K562 (cell line): ENCODE measurements around the gene SLC30A10. TPM values are rescaled to one million over a fixed set of nuclear protein-coding genes. Genes with fewer than 3 reads are reported as not detected.
"Not testable (repeated sequence)": the region's sequence is repeated elsewhere in the genome, so short reads cannot be mapped to it uniquely, and the experiment has no call there.

Source experiments
- ATAC-seq: fragments of 200-7000 bp; cut with Tn5 transposase; 3 replicates; pipeline ENCODE4 v1.9.1; 2020; ENCODE audit warnings: moderate library complexity
- BruUV-seq: library from RNA; stranded (reverse); fragments of 400-500 nt; replicated peaks from 2 replicates; lab custom pipeline; 2021; lab: Mats Ljungman, UMichigan
- CTCF ChIA-PET: fragments of 300-600 bp; formaldehyde crosslinking; extraction: SDS; loops from one replicate; lab custom pipeline; 2021; ENCODE audit warnings: low intra/inter-chr PET ratio; lab: Yijun Ruan, JAX
- POLR2A ChIA-PET: fragments of 300-600, 350-650 bp; sonication (Branson Sonifier 250); formaldehyde crosslinking; extraction: SDS; loops from one replicate; lab custom pipeline; 2021; ENCODE audit warnings: antibody characterized with exemption, inconsistent platforms; lab: Yijun Ruan, JAX
- DNase-seq, 4 experiments: peaks; one replicate each; pipeline versions ENCODE4 v3.0.0 to v3.0.0-alpha.2; 2011 to 2018; ENCODE audit warnings: low spot score in 3 of 4, mixed read lengths in 3 of 4; ENCODE audit errors: extremely low read depth in 1 of 4
- FAIRE-seq: peaks from 2 replicates; lab custom pipeline; 2011; peaks lifted over from hg19 to GRCh38; lab: Jason Lieb, UNC
- H2AFZ ChIP-seq: 2 replicates; pipeline ENCODE4 v1.6.0; 2011; ENCODE audit warnings: low read depth, low read length, control low read depth, inconsistent platforms
- H3K27ac ChIP-seq: fragments of 200-600 bp; 3 replicates; pipeline ENCODE4 v1.8.0; 2011; ENCODE audit warnings: low read depth, mild to moderate bottlenecking, control low read depth, inconsistent platforms, low read length, moderate library complexity, mixed read lengths; ENCODE audit errors: extremely low read depth
- H3K27me3 ChIP-seq, 2 experiments: fragments of 300-600 bp in 1 of 2; 2 replicates in 1 of 2; 3 replicates in 1 of 2; pipeline versions ENCODE4 v1.6.0 to v1.8.0; 2011; ENCODE audit warnings: inconsistent platforms in 2 of 2, low read length in 2 of 2, mild to moderate bottlenecking in 1 of 2, mixed read lengths in 1 of 2, moderate library complexity in 1 of 2; ENCODE audit not compliant: control insufficient read depth in 2 of 2, insufficient read depth in 2 of 2
- H3K36me3 ChIP-seq: fragments of 300-600 bp; 3 replicates; pipeline ENCODE4 v1.8.0; 2011; ENCODE audit warnings: mild to moderate bottlenecking, low read length, inconsistent platforms; ENCODE audit not compliant: control insufficient read depth, insufficient read depth
- H3K4me1 ChIP-seq, 2 experiments: fragments of 200-600 bp in 1 of 2; replicated peaks in 1 of 2; 2 replicates in 1 of 2; 3 replicates in 1 of 2; pipeline versions ENCODE4 v1.5.1 to v1.8.0; 2011; ENCODE audit warnings: inconsistent platforms in 2 of 2, low read length in 2 of 2, mild to moderate bottlenecking in 1 of 2, mixed read lengths in 1 of 2, moderate library complexity in 1 of 2; ENCODE audit not compliant: control insufficient read depth in 2 of 2, insufficient read depth in 2 of 2
- H3K4me2 ChIP-seq: 2 replicates; pipeline ENCODE4 v1.6.1; 2011; ENCODE audit warnings: low read length, control low read depth, inconsistent platforms, mixed read lengths; ENCODE audit not compliant: insufficient read depth
- H3K4me3 ChIP-seq: fragments of 200-600 bp; sonication (generic), shearing (Covaris generic); 2 replicates; pipeline ENCODE4 v1.5.1; 2016; ENCODE audit warnings: control low read depth, inconsistent platforms
- H3K79me2 ChIP-seq: fragments of 200-600 bp; 3 replicates; pipeline ENCODE4 v1.8.0; 2011; ENCODE audit warnings: low read length, inconsistent platforms; ENCODE audit not compliant: control insufficient read depth, insufficient read depth
- H3K9ac ChIP-seq, 2 experiments: 2 replicates each; pipeline versions ENCODE4 v1.6.0 to v1.6.1; 2011; ENCODE audit warnings: low read depth in 2 of 2, low read length in 2 of 2, control low read depth in 1 of 2, inconsistent platforms in 1 of 2, mild to moderate bottlenecking in 1 of 2, mixed read lengths in 1 of 2; ENCODE audit not compliant: insufficient read depth in 1 of 2
- H3K9me1 ChIP-seq: one replicate; pipeline ENCODE4 v1.6.0; 2011; ENCODE audit warnings: inconsistent platforms, mild to moderate bottlenecking, low read length, moderate library complexity; ENCODE audit not compliant: control insufficient read depth, insufficient read depth
- H3K9me3 ChIP-seq: replicated peaks from 2 replicates; pipeline ENCODE4 v1.5.1; 2011; ENCODE audit warnings: low read depth, low read length, inconsistent platforms; ENCODE audit not compliant: control insufficient read depth, insufficient read depth
- H4K20me1 ChIP-seq: replicated peaks from 2 replicates; pipeline ENCODE4 v1.6.1; 2011; ENCODE audit warnings: low read length, inconsistent platforms, mixed read lengths; ENCODE audit not compliant: control insufficient read depth, insufficient read depth
- BCOR ChIP-seq: fragments of 450-650 bp; IDR thresholded peaks from 2 replicates; pipeline ENCODE4 v1.6.1; 2016
- TRIM24 ChIP-seq, 2 experiments: fragments of 450-650 bp; IDR thresholded peaks; 2 replicates each; pipeline ENCODE4 v1.6.1; 2016
- TRIM28 ChIP-seq: fragments of 450-650 bp; IDR thresholded peaks from 2 replicates; pipeline ENCODE4 v1.6.1; 2017
- ZNF146 ChIP-seq: IDR thresholded peaks from one replicate; pipeline ENCODE4 v1.6.1; 2018; ENCODE audit warnings: missing compliant biosample characterization; ENCODE audit not compliant: unreplicated experiment
- ZNF184 ChIP-seq: sonication (generic); formaldehyde crosslinking; IDR thresholded peaks from 2 replicates; pipeline ENCODE4 v1.5.0; 2020; ENCODE audit warnings: missing genetic modification reagents
- WGBS: fragments of 100-300 bp; shearing (Covaris generic); methylation state at CpG from one replicate; pipeline ENCODE4 v1.1.6; 2016; ENCODE audit warnings: low coverage, mixed read lengths; ENCODE audit not compliant: insufficient coverage; ENCODE audit errors: missing lambda C conversion rate; 5-methylcytosine and 5-hydroxymethylcytosine counted together
- in situ Hi-C: fragments of 300-500 bp; cut with MboI; formaldehyde crosslinking; loops from 4 replicates; pipeline ENCODE4 v1.15.0; 2018; ENCODE audit warnings: inconsistent platforms, mixed read lengths
- intact Hi-C: fragments of 100-400 bp; cut with micrococcal nuclease; formaldehyde crosslinking; loops from 2 replicates; pipeline ENCODE4 v1.14.2; 2022
- polyA plus RNA-seq, 8 experiments: library from polyadenylated mRNA; depleted of rRNA in 4 of 8; stranded (reverse) in 5 of 8; unstranded in 3 of 8; fragments of >200 nt; fragmentation: Nextera tagmentation in 2 of 8; fragmentation: Illumina TruSeq in 1 of 8; extraction: Ambion mirVana in 2 of 8; extraction: Trizol in 1 of 8; gene quantifications; 2 replicates each; pipeline versions ENCODE4 v1.2.1 to v1.2.3, GENCODE V29; 2011 to 2014; ENCODE audit warnings: inconsistent platforms in 1 of 8, missing spikeins in 1 of 8
- total RNA-seq, 7 experiments: library from RNA; depleted of rRNA in 6 of 7; stranded (reverse); fragments of >200 nt in 6 of 7; fragmentation: Illumina TruSeq in 2 of 7; extraction: Trizol in 2 of 7; gene quantifications; 2 replicates each; pipeline versions ENCODE4 v1.2.1 to v1.2.3, GENCODE V29; 2011 to 2021; ENCODE audit warnings: low replicate concordance in 1 of 7
- TF ChIP-seq, protein P1 (sequence below): IDR thresholded peaks from 2 replicates; pipeline ENCODE4 v1.6.1; 2011; ENCODE audit not compliant: insufficient read length; ENCODE audit errors: extremely low read depth
- TF ChIP-seq, protein P2 (sequence below), 2 experiments: fragments of 450-650 bp; IDR thresholded peaks; 2 replicates each; pipeline ENCODE4 v1.6.1; 2018; ENCODE audit warnings: mild to moderate bottlenecking in 2 of 2, low read depth in 1 of 2; ENCODE audit not compliant: partially characterized antibody in 2 of 2

The SLC30A10 gene
- total and polyA plus RNA-seq, 9 of the 15 experiments (the other 6 are each of a cell fraction or from before 2014, with no cell fraction given) = 2.6 to 11.3 (median 7.1) TPM

DNA sequence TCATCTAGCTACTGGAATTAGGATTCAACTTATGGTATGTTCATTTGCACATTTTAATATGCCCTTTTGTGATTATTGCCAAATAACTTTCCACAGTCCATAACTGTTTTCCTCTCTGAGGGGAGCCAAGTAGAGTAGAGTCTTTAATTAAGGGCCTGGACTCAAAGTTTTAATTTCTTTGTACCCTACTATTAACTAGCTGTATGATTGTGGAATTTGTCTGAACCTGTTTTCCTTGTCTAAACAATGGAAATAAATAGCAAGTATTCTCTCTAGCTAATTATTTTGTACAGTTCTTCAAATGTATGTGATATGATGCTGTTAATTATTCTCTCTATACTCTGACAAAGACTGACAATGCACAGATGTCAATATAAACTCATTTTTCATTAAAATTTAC is 24.0 kb upstream of the SLC30A10 start (continued):
- TF ChIP-seq, protein P1, sequence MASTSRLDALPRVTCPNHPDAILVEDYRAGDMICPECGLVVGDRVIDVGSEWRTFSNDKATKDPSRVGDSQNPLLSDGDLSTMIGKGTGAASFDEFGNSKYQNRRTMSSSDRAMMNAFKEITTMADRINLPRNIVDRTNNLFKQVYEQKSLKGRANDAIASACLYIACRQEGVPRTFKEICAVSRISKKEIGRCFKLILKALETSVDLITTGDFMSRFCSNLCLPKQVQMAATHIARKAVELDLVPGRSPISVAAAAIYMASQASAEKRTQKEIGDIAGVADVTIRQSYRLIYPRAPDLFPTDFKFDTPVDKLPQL = no peak

DNA sequence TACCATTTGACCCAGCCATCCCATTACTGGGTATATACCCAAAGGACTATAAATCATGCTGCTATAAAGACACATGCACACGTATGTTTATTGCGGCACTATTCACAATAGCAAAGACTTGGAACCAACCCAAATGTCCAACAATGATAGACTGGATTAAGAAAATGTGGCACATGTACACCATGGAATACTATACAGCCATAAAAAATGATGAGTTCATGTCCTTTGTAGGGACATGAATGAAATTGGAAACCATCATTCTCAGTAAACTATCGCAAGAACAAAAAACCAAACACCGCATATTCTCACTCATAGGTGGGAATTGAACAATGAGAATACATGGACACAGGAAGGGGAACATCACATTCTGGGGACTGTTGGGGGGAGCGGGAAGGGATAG is 20.9 kb upstream of the SLC30A10 start:
- not testable (repeated sequence) for H4K20me1 ChIP-seq, H3K27ac ChIP-seq, H3K9me3 ChIP-seq, H3K9me1 ChIP-seq, H2AFZ ChIP-seq, H3K4me2 ChIP-seq
- WGBS = 57% methylated on average over 2 of the region's 5 CpGs
- peak; percentile 59 for TF ChIP-seq ZNF146
- peak; percentile 50; the same call in 1 of the 2 replicates for TF ChIP-seq BCOR
- TF ChIP-seq, all 486 proteins: peak for 2; not testable (repeated sequence) for 484
- intact Hi-C loops, H3K36me3 ChIP-seq, H3K9ac ChIP-seq, CTCF ChIA-PET, H3K79me2 ChIP-seq, H3K4me3 ChIP-seq, DNase-seq, POLR2A ChIA-PET, H3K4me1 ChIP-seq, H3K27me3 ChIP-seq, ATAC-seq, BruUV-seq, FAIRE-seq, in situ Hi-C loops: not testable (repeated sequence)

DNA sequence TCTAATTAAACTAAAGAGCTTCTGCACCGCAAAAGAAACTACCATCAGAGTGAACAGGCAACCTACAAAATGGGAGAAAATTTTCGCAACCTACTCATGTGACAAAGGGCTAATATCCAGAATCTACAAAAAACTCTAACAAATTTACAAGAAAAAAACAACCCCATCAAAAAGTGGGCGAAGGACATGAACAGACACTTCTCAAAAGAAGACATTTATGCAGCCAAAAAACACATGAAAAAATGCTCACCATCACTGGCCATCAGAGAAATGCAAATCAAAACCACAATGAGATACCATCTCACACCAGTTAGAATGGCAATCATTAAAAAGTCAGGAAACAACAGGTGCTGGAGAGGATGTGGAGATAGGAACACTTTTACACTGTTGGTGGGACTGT is 20.4 kb upstream of the SLC30A10 start:
- intact Hi-C loops, in situ Hi-C loops: not testable (repeated sequence)

More for the DNA sequence above, 20.4 kb upstream of the SLC30A10 start:
- H3K9me3 ChIP-seq, H3K4me1 ChIP-seq, H3K27ac ChIP-seq, POLR2A ChIA-PET, CTCF ChIA-PET, H3K36me3 ChIP-seq, H2AFZ ChIP-seq, BruUV-seq, H3K27me3 ChIP-seq, FAIRE-seq, H3K9me1 ChIP-seq, H3K9ac ChIP-seq, H4K20me1 ChIP-seq, H3K79me2 ChIP-seq, DNase-seq, H3K4me2 ChIP-seq, H3K4me3 ChIP-seq, ATAC-seq: not testable (repeated sequence)
- TF ChIP-seq TRIM28 = peak; percentile 35; the same call in 1 of the 2 replicates
- 0 out of 4 replicates have a peak, but pooled peaks of 1 of the 2 experiments have one; percentile 15 for TF ChIP-seq TRIM24 (IDR thresholded peaks at IDR 0.05)
- TF ChIP-seq, protein P2, sequence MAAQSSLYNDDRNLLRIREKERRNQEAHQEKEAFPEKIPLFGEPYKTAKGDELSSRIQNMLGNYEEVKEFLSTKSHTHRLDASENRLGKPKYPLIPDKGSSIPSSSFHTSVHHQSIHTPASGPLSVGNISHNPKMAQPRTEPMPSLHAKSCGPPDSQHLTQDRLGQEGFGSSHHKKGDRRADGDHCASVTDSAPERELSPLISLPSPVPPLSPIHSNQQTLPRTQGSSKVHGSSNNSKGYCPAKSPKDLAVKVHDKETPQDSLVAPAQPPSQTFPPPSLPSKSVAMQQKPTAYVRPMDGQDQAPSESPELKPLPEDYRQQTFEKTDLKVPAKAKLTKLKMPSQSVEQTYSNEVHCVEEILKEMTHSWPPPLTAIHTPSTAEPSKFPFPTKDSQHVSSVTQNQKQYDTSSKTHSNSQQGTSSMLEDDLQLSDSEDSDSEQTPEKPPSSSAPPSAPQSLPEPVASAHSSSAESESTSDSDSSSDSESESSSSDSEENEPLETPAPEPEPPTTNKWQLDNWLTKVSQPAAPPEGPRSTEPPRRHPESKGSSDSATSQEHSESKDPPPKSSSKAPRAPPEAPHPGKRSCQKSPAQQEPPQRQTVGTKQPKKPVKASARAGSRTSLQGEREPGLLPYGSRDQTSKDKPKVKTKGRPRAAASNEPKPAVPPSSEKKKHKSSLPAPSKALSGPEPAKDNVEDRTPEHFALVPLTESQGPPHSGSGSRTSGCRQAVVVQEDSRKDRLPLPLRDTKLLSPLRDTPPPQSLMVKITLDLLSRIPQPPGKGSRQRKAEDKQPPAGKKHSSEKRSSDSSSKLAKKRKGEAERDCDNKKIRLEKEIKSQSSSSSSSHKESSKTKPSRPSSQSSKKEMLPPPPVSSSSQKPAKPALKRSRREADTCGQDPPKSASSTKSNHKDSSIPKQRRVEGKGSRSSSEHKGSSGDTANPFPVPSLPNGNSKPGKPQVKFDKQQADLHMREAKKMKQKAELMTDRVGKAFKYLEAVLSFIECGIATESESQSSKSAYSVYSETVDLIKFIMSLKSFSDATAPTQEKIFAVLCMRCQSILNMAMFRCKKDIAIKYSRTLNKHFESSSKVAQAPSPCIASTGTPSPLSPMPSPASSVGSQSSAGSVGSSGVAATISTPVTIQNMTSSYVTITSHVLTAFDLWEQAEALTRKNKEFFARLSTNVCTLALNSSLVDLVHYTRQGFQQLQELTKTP (IDR thresholded peaks at IDR 0.05; ENCODE audit: low read depth in 1 of 2, partially characterized antibody in 2 of 2) = peak in 1 of 2 experiments; percentile 99
- 0 out of 2 replicates have a peak, but pooled peaks have one; percentile 77 for TF ChIP-seq ZNF184 (CRISPR knock-in tag)
- 92% methylated on average over 3 of the region's 3 CpGs for WGBS
